Measurements from ENCODE around the gene IRGC. TPM values are rescaled to one million over a fixed set of nuclear protein-coding genes. Genes with fewer than 3 reads are reported as not detected.

IRGC gene
- total RNA-seq, 1 donor from 2014 or later, result not detected

- no peak for DNase-seq
These were observed 24.1 kb upstream of the IRGC start for GRCh38 chr19:43691755-43692154.

GRCh38 chr19:43692385-43692784 lies 23.5 kb upstream of the IRGC start:
- no peak for DNase-seq

GRCh38 chr19:43692877-43693276 lies 23.0 kb upstream of the IRGC start:
- DNase-seq, result no peak

- no peak for DNase-seq
These were observed 21.3 kb upstream of the IRGC start for GRCh38 chr19:43694553-43694952.

- no peak for DNase-seq
These were observed 19.7 kb upstream of the IRGC start for GRCh38 chr19:43695985-43696704.

- DNase-seq, result no peak
These were observed 18.6 kb upstream of the IRGC start for GRCh38 chr19:43697295-43697694.

GRCh38 chr19:43699506-43700394 lies 16.1 kb upstream of the IRGC start:
- DNase-seq, result peak; percentile 21

- peak; percentile 9 for DNase-seq
These were observed 15.4 kb upstream of the IRGC start for GRCh38 chr19:43700395-43701000.

- DNase-seq, result no peak
These were observed 11.7 kb upstream of the IRGC start for GRCh38 chr19:43704002-43704705.

GRCh38 chr19:43705729-43706128 lies 10.1 kb upstream of the IRGC start:
- no peak for DNase-seq

GRCh38 chr19:43707158-43707712 lies 8.6 kb upstream of the IRGC start:
- no peak for DNase-seq

- DNase-seq, result no peak
These were observed 7.2 kb upstream of the IRGC start for GRCh38 chr19:43708716-43709115.

- no peak for DNase-seq
These were observed 4.0 kb upstream of the IRGC start for GRCh38 chr19:43711751-43712355.

- no peak for DNase-seq
These were observed 2.7 kb upstream of the IRGC start for GRCh38 chr19:43713208-43713607.

GRCh38 chr19:43718627-43719377 lies 2.9 kb downstream of the IRGC start:
- no peak for DNase-seq

- no peak for DNase-seq
These were observed 3.5 kb downstream of the IRGC start for GRCh38 chr19:43719378-43719868.

- no peak for DNase-seq
These were observed 4.0 kb downstream of the IRGC start for GRCh38 chr19:43719918-43720317.

- no peak for DNase-seq
These were observed 5.1 kb downstream of the IRGC start for GRCh38 chr19:43720936-43721335.

- no peak for DNase-seq
These were observed 5.7 kb downstream of the IRGC start for GRCh38 chr19:43721469-43722048.

- DNase-seq, result no peak
These were observed 7.7 kb downstream of the IRGC start for GRCh38 chr19:43723588-43723987.
